B cell (primary cell): ENCODE measurements around the gene JPH3. TPM values are rescaled to one million over a fixed set of nuclear protein-coding genes. Genes with fewer than 3 reads are reported as not detected.

ENCODE experiments used
- ATAC-seq: fragments of 200-7000 bp; cut with Tn5 transposase; one replicate; pipeline ENCODE4 v1.10.0; 2021; ENCODE audit warnings: low read depth, mild to moderate bottlenecking, moderate number of reproducible peaks, moderate library complexity
- CTCF ChIA-PET: fragments of 350-600 bp; sonication (Branson Sonifier 250); formaldehyde crosslinking; loops from one replicate; lab custom pipeline; 2021; ENCODE audit warnings: antibody characterized with exemption, inconsistent platforms; lab: Charles Lee
- POLR2A ChIA-PET: fragments of 350-600 bp; sonication (Branson Sonifier 250); formaldehyde crosslinking; loops from one replicate; lab custom pipeline; 2021; ENCODE audit warnings: antibody characterized with exemption; lab: Charles Lee
- DNase-seq: peaks from one replicate; pipeline ENCODE4 v3.0.0; 2013
- H2AFZ ChIP-seq: 2 replicates; pipeline ENCODE4 v1.6.1; 2012; ENCODE audit warnings: mild to moderate bottlenecking, low read depth, low read length; ENCODE audit not compliant: insufficient read depth, poor library complexity, severe bottlenecking
- H3K27ac ChIP-seq, 2 donors: 1 replicate in 1 of 2; 2 replicates in 1 of 2; pipeline ENCODE4 v1.5.1; 2012 to 2013; ENCODE audit warnings: low read length in 2 of 2, mild to moderate bottlenecking in 2 of 2, moderate library complexity in 1 of 2
- H3K27me3 ChIP-seq, 4 experiments: fragments of 200-600 bp in 1 of 4; sonication (generic) in 1 of 4; replicated peaks in 1 of 4; 1 replicate in 2 of 4; 2 replicates in 2 of 4; pipeline versions ENCODE4 v1.6.1 to v1.7.0; 2013 to 2016; ENCODE audit warnings: low read length in 3 of 4, mild to moderate bottlenecking in 2 of 4, mixed read lengths in 1 of 4, moderate library complexity in 1 of 4; ENCODE audit not compliant: insufficient read depth in 4 of 4, control insufficient read depth in 3 of 4; ENCODE audit errors: control extremely low read depth in 1 of 4
- H3K36me3 ChIP-seq, 2 experiments: replicated peaks in 1 of 2; 1 replicate in 1 of 2; 2 replicates in 1 of 2; pipeline versions ENCODE4 v1.6.1 to v1.7.1; 2013; ENCODE audit warnings: low read length in 1 of 2; ENCODE audit not compliant: insufficient read depth in 2 of 2, control insufficient read depth in 1 of 2; ENCODE audit errors: control extremely low read depth in 1 of 2, extremely low read depth in 1 of 2
- H3K4me1 ChIP-seq, 2 donors: fragments of 200-600 bp in 1 of 2; sonication (generic) in 1 of 2; 1 replicate in 1 of 2; 2 replicates in 1 of 2; pipeline versions ENCODE4 v1.5.1 to v1.6.1; 2013 to 2017; ENCODE audit warnings: low read length in 2 of 2; ENCODE audit not compliant: control insufficient read depth in 2 of 2, insufficient read depth in 2 of 2
- H3K4me2 ChIP-seq: replicated peaks from 2 replicates; pipeline ENCODE3; 2012; ENCODE audit warnings: mild to moderate bottlenecking, low read depth, low read length; ENCODE audit not compliant: poor library complexity, severe bottlenecking
- H3K4me3 ChIP-seq, 5 experiments: fragments of 200-600 bp in 1 of 5; sonication (generic) in 1 of 5; 1 replicate in 3 of 5; 2 replicates in 2 of 5; pipeline versions ENCODE4 v1.5.1 to v1.7.0; 2011 to 2016; ENCODE audit warnings: low read length in 4 of 5, mild to moderate bottlenecking in 4 of 5, low read depth in 2 of 5, control low read depth in 1 of 5, moderate library complexity in 1 of 5; ENCODE audit not compliant: insufficient read depth in 1 of 5; ENCODE audit errors: control extremely low read depth in 1 of 5, extremely low read depth in 1 of 5
- H3K79me2 ChIP-seq: fragments of 200-600 bp; sonication (generic); one replicate; pipeline ENCODE4 v1.6.0; 2016; ENCODE audit warnings: low read length; ENCODE audit not compliant: control insufficient read depth, insufficient read depth
- H3K9ac ChIP-seq: fragments of 200-600 bp; sonication (generic); 2 replicates; pipeline ENCODE4 v1.6.1; 2017; ENCODE audit warnings: mild to moderate bottlenecking, low read length, moderate library complexity
- H3K9me3 ChIP-seq, 3 donors: one replicate each; pipeline versions ENCODE4 v1.6.1 to v1.7.1; 2013; ENCODE audit warnings: low read length in 2 of 3; ENCODE audit not compliant: control insufficient read depth in 2 of 3, insufficient read depth in 1 of 3; ENCODE audit errors: control extremely low read depth in 1 of 3
- H4K20me1 ChIP-seq: 2 replicates; pipeline ENCODE4 v1.6.0; 2012; ENCODE audit warnings: mild to moderate bottlenecking, low read length; ENCODE audit not compliant: insufficient read depth, control insufficient read depth, poor library complexity, severe bottlenecking
- H3K27ac Mint-ChIP-seq: one replicate; pipeline ENCODE4 v1.8.0; 2021; ENCODE audit warnings: mixed read lengths
- H3K27me3 Mint-ChIP-seq: one replicate; pipeline ENCODE4 v1.8.0; 2021; ENCODE audit warnings: mixed read lengths
- H3K4me1 Mint-ChIP-seq: one replicate; pipeline ENCODE4 v1.8.0; 2021; ENCODE audit warnings: mixed read lengths
- H3K4me3 Mint-ChIP-seq: one replicate; pipeline ENCODE4 v1.8.0; 2021; ENCODE audit warnings: mixed read lengths
- H3K9me3 Mint-ChIP-seq: one replicate; pipeline ENCODE4 v1.8.0; 2022; ENCODE audit warnings: mixed read lengths; ENCODE audit not compliant: insufficient read depth
- EZH2 ChIP-seq: IDR thresholded peaks from 2 replicates; pipeline ENCODE4 v1.6.1; 2012; ENCODE audit warnings: borderline replicate concordance, low read depth, mild to moderate bottlenecking, moderate library complexity, low read length; ENCODE audit not compliant: insufficient read depth, poor library complexity, severe bottlenecking
- WGBS: methylation state at CpG from one replicate; pipeline ENCODE4 v1.1.5; 2013; ENCODE audit warnings: missing lambda C conversion rate; ENCODE audit not compliant: insufficient coverage; 5-methylcytosine and 5-hydroxymethylcytosine counted together
- intact Hi-C: fragments of 100-400 bp; cut with micrococcal nuclease; formaldehyde crosslinking; loops from one replicate; pipeline ENCODE4 v1.10.0; 2022
- polyA plus RNA-seq: library from polyadenylated mRNA; depleted of rRNA; stranded (reverse); fragments of >200 nt; gene quantifications from 2 replicates; pipeline ENCODE4 v1.2.3, GENCODE V29; 2012
- total RNA-seq, 2 donors: library from RNA; stranded (reverse); fragments of 120-200 nt in 1 of 2; gene quantifications; 1 replicate in 1 of 2; 2 replicates in 1 of 2; pipeline versions ENCODE4 v1.2.3 to v1.2.4, GENCODE V29; 2013 to 2022
- TF ChIP-seq, protein P1 (sequence below): fragments of 200-600 bp; IDR thresholded peaks from one replicate; pipeline ENCODE4 v1.8.0; 2022; ENCODE audit warnings: antibody characterized with exemption, mild to moderate bottlenecking

The JPH3 gene
- total and polyA plus RNA-seq, 2 donors (not counting 1 experiment from before 2014, with no cell fraction given) = not detected

DNA sequence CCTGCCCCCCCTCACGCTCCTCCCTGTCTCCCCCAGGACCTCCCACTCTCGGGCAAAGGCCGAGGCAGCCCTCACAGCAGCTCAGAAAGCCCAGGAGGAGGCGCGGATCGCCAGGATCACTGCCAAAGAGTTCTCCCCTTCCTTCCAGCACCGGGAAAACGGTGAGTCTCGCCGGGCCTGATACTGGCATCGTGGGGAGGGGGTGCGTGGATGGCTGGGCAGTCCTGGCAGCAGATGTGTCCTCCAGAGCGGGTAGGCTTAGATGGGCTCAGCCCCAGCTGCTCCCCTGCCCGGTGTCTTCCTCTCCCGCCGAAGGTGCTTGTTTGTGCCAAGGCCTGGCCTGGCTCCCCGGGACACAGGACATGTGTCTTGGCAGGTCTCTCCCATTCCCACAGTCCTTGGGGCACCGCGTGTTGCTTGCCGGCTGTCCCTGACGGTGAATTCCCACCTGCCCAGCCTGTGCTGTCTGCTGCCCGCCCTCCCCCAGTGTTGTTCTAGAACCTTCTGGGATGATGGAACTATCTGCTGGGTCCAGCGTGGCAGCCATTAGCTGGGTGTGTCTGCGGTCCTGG, 81.9 kb downstream of the JPH3 start:
- Histone ChIP-seq H2AFZ (no peak overlapping the region), H4K20me1 (no peaks in the 10 kb centered on the region), H3K27ac (no peak overlapping the region), H3K4me1 (peaks cover 0 to 12% of the 10 kb centered on the region in 2 donors), H3K36me3 (no peaks in the 10 kb centered on the region), H3K4me2 (no peak overlapping the region), H3K4me3 (no peak overlapping the region), H3K9ac (no peak overlapping the region), H3K79me2 (no peaks in the 10 kb centered on the region), H3K9me3 (no peaks in the 10 kb centered on the region), H3K27me3 (peaks cover 0 to 11% (median 0%) of the 10 kb centered on the region in 4 experiments)
- Mint-ChIP-seq H3K9me3 (no peaks in the 10 kb centered on the region), H3K4me1 (peaks cover 5% of the 10 kb centered on the region), H3K4me3 (no peak overlapping the region), H3K27me3 (peaks cover 5% of the 10 kb centered on the region), H3K27ac (no peak overlapping the region)
- CTCF ChIA-PET = no interaction called here
- POLR2A ChIA-PET = no interaction called here
- ATAC-seq (no peak), DNase-seq (no peak)
- WGBS = 92% methylated on average over 20 of the region's 24 CpGs
- intact Hi-C loops = no loop called here
- TF ChIP-seq, protein P1, sequence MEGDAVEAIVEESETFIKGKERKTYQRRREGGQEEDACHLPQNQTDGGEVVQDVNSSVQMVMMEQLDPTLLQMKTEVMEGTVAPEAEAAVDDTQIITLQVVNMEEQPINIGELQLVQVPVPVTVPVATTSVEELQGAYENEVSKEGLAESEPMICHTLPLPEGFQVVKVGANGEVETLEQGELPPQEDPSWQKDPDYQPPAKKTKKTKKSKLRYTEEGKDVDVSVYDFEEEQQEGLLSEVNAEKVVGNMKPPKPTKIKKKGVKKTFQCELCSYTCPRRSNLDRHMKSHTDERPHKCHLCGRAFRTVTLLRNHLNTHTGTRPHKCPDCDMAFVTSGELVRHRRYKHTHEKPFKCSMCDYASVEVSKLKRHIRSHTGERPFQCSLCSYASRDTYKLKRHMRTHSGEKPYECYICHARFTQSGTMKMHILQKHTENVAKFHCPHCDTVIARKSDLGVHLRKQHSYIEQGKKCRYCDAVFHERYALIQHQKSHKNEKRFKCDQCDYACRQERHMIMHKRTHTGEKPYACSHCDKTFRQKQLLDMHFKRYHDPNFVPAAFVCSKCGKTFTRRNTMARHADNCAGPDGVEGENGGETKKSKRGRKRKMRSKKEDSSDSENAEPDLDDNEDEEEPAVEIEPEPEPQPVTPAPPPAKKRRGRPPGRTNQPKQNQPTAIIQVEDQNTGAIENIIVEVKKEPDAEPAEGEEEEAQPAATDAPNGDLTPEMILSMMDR = no peak
- TF ChIP-seq EZH2 = no peak

- no peaks in the 10 kb centered on the region for H3K9me3 Mint-ChIP-seq
- H3K27me3 ChIP-seq = peaks cover 0 to 11% (median 0%) of the 10 kb centered on the region in 4 experiments
- H3K36me3 ChIP-seq = no peaks in the 10 kb centered on the region
- no peak overlapping the region for H3K9ac ChIP-seq
- peaks cover 5% of the 10 kb centered on the region for H3K4me1 Mint-ChIP-seq
- DNase-seq (no peak), ATAC-seq (no peak)
- ChIA-PET POLR2A (no interaction called here), CTCF (no interaction called here)
- no peak overlapping the region for H3K27ac ChIP-seq
- 93% methylated on average over 27 of the region's 35 CpGs for WGBS
- intact Hi-C loops = no loop called here
- no peaks in the 10 kb centered on the region for H3K79me2 ChIP-seq
- peaks cover 5% of the 10 kb centered on the region for H3K27me3 Mint-ChIP-seq
- H4K20me1 ChIP-seq = no peaks in the 10 kb centered on the region
- H3K27ac Mint-ChIP-seq = no peak overlapping the region
- H3K4me1 ChIP-seq = peaks cover 0 to 12% of the 10 kb centered on the region in 2 donors
- no peak overlapping the region for H2AFZ ChIP-seq
- no peak for TF ChIP-seq EZH2
- TF ChIP-seq, protein P1 = no peak
- H3K4me3 Mint-ChIP-seq = no peak overlapping the region
- H3K4me2 ChIP-seq = no peak overlapping the region
- H3K9me3 ChIP-seq = no peaks in the 10 kb centered on the region
- no peak overlapping the region for H3K4me3 ChIP-seq
Measured at GRCh38 chr16:87684711-87685404, 82.5 kb downstream of the JPH3 start.
